Measurements from ENCODE around the gene SLC39A12.

Gene SLC39A12

GRCh38 chr10:17984563-17984962 lies 32.8 kb downstream of the SLC39A12 start:
- FAIRE-seq = peak; percentile 9
- DNase-seq (ENCODE audit: insufficient read length, low spot score) = no peak
- TF ChIP-seq TAF1 (IDR thresholded peaks at IDR 0.05; ENCODE audit: low read depth, low read length) (no peak), SPI1 (IDR thresholded peaks at IDR 0.05; ENCODE audit: low read depth, low read length) (no peak), POU2F2 (IDR thresholded peaks at IDR 0.05; ENCODE audit: low read depth, low read length) (no peak), PAX5 (IDR thresholded peaks at IDR 0.05; ENCODE audit: insufficient read depth, low read length, severe bottlenecking) (no peak), POLR2A (IDR thresholded peaks at IDR 0.05; ENCODE audit: low read depth, low read length) (no peak), POLR2AphosphoS5 (IDR thresholded peaks at IDR 0.05; ENCODE audit: low read depth, low read length) (no peak)

GRCh38 chr10:17989908-17990767 lies 38.4 kb downstream of the SLC39A12 start:
- peak; percentile 77 for FAIRE-seq

GRCh38 chr10:17992266-17992665 lies 40.5 kb downstream of the SLC39A12 start:
- no peak for TF ChIP-seq PAX5 (IDR thresholded peaks at IDR 0.05; ENCODE audit: insufficient read depth, low read length, severe bottlenecking)
- TF ChIP-seq POLR2A (IDR thresholded peaks at IDR 0.05; ENCODE audit: low read depth, low read length) = no peak
- TF ChIP-seq POLR2AphosphoS5 (IDR thresholded peaks at IDR 0.05; ENCODE audit: low read depth, low read length) = no peak
- no peak for TF ChIP-seq POU2F2 (IDR thresholded peaks at IDR 0.05; ENCODE audit: low read depth, low read length)
- no peak for TF ChIP-seq SPI1 (IDR thresholded peaks at IDR 0.05; ENCODE audit: low read depth, low read length)
- no peak for TF ChIP-seq TAF1 (IDR thresholded peaks at IDR 0.05; ENCODE audit: low read depth, low read length)
- no peak for FAIRE-seq

More at GRCh38 chr10:17989908-17990767, 38.4 kb downstream of the SLC39A12 start:
- no peak for TF ChIP-seq PAX5 (IDR thresholded peaks at IDR 0.05; ENCODE audit: insufficient read depth, low read length, severe bottlenecking)
- TF ChIP-seq POU2F2 (IDR thresholded peaks at IDR 0.05; ENCODE audit: low read depth, low read length) = no peak
- no peak for TF ChIP-seq TAF1 (IDR thresholded peaks at IDR 0.05; ENCODE audit: low read depth, low read length)
- peak; percentile 77 for TF ChIP-seq SPI1 (IDR thresholded peaks at IDR 0.05; ENCODE audit: low read depth, low read length)
- no peak for TF ChIP-seq POLR2A (IDR thresholded peaks at IDR 0.05; ENCODE audit: low read depth, low read length)
- no peak for TF ChIP-seq POLR2AphosphoS5 (IDR thresholded peaks at IDR 0.05; ENCODE audit: low read depth, low read length)
- peak; percentile 8 for DNase-seq (ENCODE audit: insufficient read length, low spot score)

GRCh38 chr10:17993361-17993760 lies 41.6 kb downstream of the SLC39A12 start:
- no peak for FAIRE-seq
- DNase-seq (ENCODE audit: insufficient read length, low spot score) = no peak

More at GRCh38 chr10:17992266-17992665, 40.5 kb downstream of the SLC39A12 start:
- no peak for DNase-seq (ENCODE audit: insufficient read length, low spot score)

GRCh38 chr10:18000601-18001000 lies 48.9 kb downstream of the SLC39A12 start:
- DNase-seq (ENCODE audit: insufficient read length, low spot score) = no peak
- no peak for FAIRE-seq
- no peak for TF ChIP-seq POLR2AphosphoS5 (IDR thresholded peaks at IDR 0.05; ENCODE audit: low read depth, low read length)
- TF ChIP-seq POU2F2 (IDR thresholded peaks at IDR 0.05; ENCODE audit: low read depth, low read length) = no peak
- no peak for TF ChIP-seq PAX5 (IDR thresholded peaks at IDR 0.05; ENCODE audit: insufficient read depth, low read length, severe bottlenecking)
- no peak for TF ChIP-seq POLR2A (IDR thresholded peaks at IDR 0.05; ENCODE audit: low read depth, low read length)
- TF ChIP-seq SPI1 (IDR thresholded peaks at IDR 0.05; ENCODE audit: low read depth, low read length) = no peak
- no peak for TF ChIP-seq TAF1 (IDR thresholded peaks at IDR 0.05; ENCODE audit: low read depth, low read length)

More at GRCh38 chr10:17993361-17993760, 41.6 kb downstream of the SLC39A12 start:
- TF ChIP-seq POLR2A (IDR thresholded peaks at IDR 0.05; ENCODE audit: low read depth, low read length) = no peak
- TF ChIP-seq POU2F2 (IDR thresholded peaks at IDR 0.05; ENCODE audit: low read depth, low read length) = no peak
- no peak for TF ChIP-seq POLR2AphosphoS5 (IDR thresholded peaks at IDR 0.05; ENCODE audit: low read depth, low read length)
- TF ChIP-seq TAF1 (IDR thresholded peaks at IDR 0.05; ENCODE audit: low read depth, low read length) = no peak
- no peak for TF ChIP-seq SPI1 (IDR thresholded peaks at IDR 0.05; ENCODE audit: low read depth, low read length)
- no peak for TF ChIP-seq PAX5 (IDR thresholded peaks at IDR 0.05; ENCODE audit: insufficient read depth, low read length, severe bottlenecking)

- DNase-seq (ENCODE audit: insufficient read length, low spot score) (no peak), FAIRE-seq (no peak)
- no peak for TF ChIP-seq SPI1 (IDR thresholded peaks at IDR 0.05; ENCODE audit: low read depth, low read length)
- no peak for TF ChIP-seq PAX5 (IDR thresholded peaks at IDR 0.05; ENCODE audit: insufficient read depth, low read length, severe bottlenecking)
- TF ChIP-seq TAF1 (IDR thresholded peaks at IDR 0.05; ENCODE audit: low read depth, low read length) = no peak
- TF ChIP-seq POLR2A (IDR thresholded peaks at IDR 0.05; ENCODE audit: low read depth, low read length) = no peak
- no peak for TF ChIP-seq POLR2AphosphoS5 (IDR thresholded peaks at IDR 0.05; ENCODE audit: low read depth, low read length)
- no peak for TF ChIP-seq POU2F2 (IDR thresholded peaks at IDR 0.05; ENCODE audit: low read depth, low read length)
These were observed 53.7 kb downstream of the SLC39A12 start for GRCh38 chr10:18005445-18005780.

- DNase-seq (ENCODE audit: insufficient read length, low spot score) = no peak
- no peak for FAIRE-seq
- TF ChIP-seq TAF1 (IDR thresholded peaks at IDR 0.05; ENCODE audit: low read depth, low read length) (no peak), POLR2AphosphoS5 (IDR thresholded peaks at IDR 0.05; ENCODE audit: low read depth, low read length) (no peak), POU2F2 (IDR thresholded peaks at IDR 0.05; ENCODE audit: low read depth, low read length) (no peak), SPI1 (IDR thresholded peaks at IDR 0.05; ENCODE audit: low read depth, low read length) (no peak), POLR2A (IDR thresholded peaks at IDR 0.05; ENCODE audit: low read depth, low read length) (no peak), PAX5 (IDR thresholded peaks at IDR 0.05; ENCODE audit: insufficient read depth, low read length, severe bottlenecking) (no peak)
These were observed 54.2 kb downstream of the SLC39A12 start for GRCh38 chr10:18005781-18006456.

GRCh38 chr10:18008986-18009385 lies 57.3 kb downstream of the SLC39A12 start:
- DNase-seq (ENCODE audit: insufficient read length, low spot score) (no peak), FAIRE-seq (no peak)
- TF ChIP-seq POLR2A (IDR thresholded peaks at IDR 0.05; ENCODE audit: low read depth, low read length) (no peak), SPI1 (IDR thresholded peaks at IDR 0.05; ENCODE audit: low read depth, low read length) (no peak)

- DNase-seq (ENCODE audit: insufficient read length, low spot score) (no peak), FAIRE-seq (no peak)
- TF ChIP-seq POLR2A (IDR thresholded peaks at IDR 0.05; ENCODE audit: low read depth, low read length) (no peak), POU2F2 (IDR thresholded peaks at IDR 0.05; ENCODE audit: low read depth, low read length) (no peak), PAX5 (IDR thresholded peaks at IDR 0.05; ENCODE audit: insufficient read depth, low read length, severe bottlenecking) (no peak), SPI1 (IDR thresholded peaks at IDR 0.05; ENCODE audit: low read depth, low read length) (no peak), TAF1 (IDR thresholded peaks at IDR 0.05; ENCODE audit: low read depth, low read length) (no peak), POLR2AphosphoS5 (IDR thresholded peaks at IDR 0.05; ENCODE audit: low read depth, low read length) (no peak)
These were observed 58.3 kb downstream of the SLC39A12 start for GRCh38 chr10:18010050-18010449.

Data from GM12891 (cell line).